HG03571 (cell line): ENCODE results near the gene CHKA.
A peak's percentile ranks its signal among the peaks of the same experiment; 100 is the strongest.

Experiments used
- ATAC-seq: cut with Tn5 transposase; IDR thresholded peaks from one replicate; pipeline ENCODE4 v1.9.1; 2021; ENCODE audit not compliant: unreplicated experiment

CHKA gene

DNA sequence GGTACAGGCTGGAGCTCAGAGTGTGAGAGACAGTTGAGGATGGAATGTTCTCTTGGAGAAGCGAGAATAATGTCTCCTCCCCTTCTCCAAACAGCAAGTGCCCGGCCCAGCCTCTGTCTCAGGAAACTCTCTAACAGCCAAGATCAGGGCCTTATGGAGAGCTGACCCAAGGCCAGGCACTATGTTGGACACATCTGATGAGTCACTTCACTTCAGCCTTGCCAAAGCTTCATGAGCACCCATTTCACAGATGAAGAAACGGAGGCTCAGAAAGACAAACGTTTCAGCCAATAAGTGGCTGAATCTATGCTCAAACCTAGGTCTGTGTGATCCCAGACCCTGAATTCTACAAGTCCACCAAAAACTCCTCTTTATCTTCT, 22.1 kb upstream of the CHKA start:
- ATAC-seq, result no peak

DNA sequence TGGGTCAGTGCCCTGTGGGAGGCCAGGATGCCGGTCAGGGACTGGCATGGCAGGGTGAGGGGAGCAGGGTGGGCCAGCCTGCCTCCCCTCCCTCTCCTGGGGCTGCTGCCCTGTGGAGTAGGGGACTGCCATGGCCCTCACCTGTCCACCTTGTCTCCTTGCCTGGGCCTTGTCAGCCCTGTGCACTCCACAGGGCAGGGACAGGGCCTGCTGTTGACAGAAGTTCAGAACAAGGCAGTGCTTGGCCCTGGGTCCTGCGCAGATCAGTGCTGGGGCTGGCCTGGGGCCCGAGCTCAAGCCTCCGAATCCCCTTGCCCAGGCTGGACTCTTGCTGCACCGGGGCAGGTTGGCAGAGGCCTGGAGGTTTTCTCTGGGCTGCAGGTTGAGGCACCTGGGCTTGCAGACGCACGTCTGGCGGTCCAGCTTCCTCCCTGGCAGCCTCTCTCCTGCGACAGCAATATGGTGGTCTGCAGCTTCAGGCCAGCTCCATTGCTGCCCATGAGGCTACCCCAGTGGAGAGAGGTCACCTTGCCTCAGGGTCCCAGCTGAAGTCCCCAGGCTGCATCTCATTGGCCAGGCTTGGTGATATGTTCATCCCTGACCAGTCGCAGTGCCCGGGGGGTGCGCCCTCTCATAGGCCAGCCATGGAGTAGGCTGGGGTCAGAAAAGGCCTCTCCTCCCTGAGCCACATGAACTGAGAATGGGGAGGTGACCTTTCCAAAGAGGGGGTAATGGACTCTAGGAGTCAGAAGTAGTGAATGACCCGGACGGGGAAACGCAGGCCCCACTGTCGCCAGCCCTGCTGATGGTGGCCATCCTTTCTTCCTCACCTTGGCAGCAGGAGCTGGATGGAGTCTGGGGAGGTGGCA, 21.5 kb upstream of the CHKA start:
- no peak for ATAC-seq

DNA sequence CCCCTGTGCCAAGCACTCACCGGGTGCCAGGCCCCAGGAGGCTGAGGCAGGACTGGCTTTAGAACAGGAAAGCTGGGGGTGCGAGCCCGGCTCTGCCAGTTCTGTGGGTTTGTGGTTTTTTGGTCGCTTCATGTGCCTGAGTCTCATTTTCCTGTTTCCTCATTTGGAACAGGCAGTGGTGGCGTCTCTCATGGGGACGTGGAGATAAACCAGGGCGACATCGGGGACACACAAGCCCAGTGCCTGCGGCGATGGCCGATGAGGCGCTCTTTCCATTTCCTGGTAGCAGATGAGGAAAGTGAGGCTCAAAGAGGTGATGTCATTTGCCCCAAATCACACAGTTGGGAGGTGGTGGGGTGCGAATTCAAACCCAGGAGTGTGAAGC, 20.8 kb upstream of the CHKA start:
- no peak for ATAC-seq

DNA sequence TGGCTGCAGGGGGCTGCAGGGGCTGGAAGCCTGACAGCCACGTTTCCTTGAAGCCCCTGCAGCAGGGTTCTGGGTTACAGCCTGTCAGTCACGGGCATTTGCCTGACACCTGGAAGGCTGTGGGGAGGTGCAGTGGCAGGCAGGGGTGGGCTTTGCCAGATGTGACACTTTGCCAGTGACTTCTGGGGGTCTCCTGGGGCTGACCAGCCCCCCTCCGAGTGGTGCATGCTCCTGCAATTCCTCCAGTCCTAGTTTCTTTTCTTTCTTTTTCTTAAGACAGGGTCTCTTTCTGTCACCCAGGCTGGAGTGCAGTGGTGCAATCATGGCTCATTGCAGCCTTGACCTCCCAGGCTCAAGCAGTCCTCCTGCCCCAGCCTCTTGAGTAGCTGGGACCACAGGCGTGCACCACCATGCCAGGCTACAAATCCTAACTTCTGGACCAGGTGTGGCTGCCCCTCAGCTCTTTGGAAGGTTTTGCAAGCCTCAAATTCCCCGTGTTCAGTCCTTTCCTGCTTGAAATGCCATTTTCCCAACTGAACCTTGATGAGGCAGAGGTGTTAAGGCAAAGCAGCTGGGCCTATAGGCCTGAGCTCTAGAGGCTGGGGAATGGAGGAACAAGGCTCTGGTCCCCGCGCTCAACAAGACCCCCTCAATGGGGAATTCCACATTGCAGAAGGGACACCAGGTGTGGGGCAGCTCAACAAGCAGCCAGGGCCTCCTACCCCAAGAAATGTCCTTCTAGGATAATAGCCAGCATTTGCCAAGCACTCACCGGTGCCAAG, 20.2 kb upstream of the CHKA start:
- ATAC-seq, result no peak

DNA sequence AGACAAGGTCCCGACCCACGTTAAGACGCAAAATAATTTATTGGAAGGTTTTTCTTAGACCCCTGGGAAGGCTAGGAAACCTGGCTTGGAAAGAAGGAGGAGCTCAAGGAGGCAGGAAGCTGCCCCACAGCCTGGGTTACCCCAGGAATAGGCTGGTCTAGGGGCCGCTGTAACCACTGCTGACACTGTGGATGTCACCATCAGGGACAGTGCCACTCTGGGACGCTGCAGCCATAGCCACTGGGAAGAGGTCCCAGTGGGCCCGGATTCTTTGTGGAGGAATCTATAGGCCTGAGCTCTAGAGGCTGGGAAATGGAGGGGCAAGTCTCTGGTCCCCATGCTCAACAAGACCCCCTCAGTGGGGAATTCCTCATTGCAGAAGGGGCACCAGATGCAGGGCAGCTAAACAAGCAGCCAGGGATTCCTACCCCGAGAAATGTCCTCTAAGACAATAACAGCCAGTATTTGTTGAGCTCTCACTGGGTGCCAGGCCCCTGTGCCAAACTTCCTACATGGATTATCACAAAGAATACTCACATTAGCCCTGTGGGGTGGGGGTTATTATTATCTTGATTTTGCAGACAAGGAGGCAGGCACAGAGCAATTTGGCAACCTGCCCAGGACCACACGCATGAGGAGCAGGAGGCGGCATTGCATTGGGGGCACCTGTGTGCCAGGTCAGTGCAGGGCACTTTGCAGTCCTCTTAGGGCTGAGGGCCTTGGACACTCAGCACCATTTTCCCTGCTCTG, 19.5 kb upstream of the CHKA start:
- no peak for ATAC-seq

DNA sequence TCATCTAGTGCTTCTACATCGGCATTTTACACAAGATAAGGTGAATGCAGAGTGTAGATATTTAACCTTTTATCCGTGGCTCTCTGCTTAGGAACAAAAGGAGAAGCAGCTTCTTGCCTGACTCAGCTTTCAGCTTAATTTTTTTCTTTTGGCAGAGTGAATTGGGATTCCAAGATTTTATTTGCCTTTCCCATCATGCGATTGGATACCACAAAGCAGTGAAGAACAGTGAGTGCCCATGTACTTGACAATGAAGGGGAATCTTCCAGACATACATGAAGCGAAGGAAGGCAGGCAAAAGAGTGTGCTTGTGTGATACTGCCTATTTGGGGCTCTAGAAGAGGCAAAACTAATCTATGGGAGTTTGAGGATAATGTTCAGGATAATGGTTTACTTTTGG, 17.0 kb upstream of the CHKA start:
- ATAC-seq, result no peak

DNA sequence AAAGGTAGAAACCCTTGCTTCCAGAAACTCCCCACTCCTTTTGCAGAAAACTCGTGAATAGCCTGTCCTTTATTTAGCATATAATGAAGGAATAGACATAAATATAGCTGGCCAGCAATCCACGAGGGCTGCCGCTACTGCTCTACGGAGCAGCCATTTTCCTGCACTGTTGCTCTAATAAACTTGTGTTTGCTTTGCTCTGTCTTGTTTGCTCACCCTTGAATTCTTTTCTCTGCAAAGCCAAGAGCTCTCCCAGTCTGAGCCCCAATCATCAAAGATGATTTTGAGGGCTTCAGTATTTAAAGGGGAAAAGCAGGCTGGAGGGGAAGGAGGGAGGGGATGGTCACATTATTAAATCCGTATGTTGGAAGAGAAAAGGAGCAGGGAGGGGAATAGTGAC, 16.6 kb upstream of the CHKA start:
- no peak for ATAC-seq

DNA sequence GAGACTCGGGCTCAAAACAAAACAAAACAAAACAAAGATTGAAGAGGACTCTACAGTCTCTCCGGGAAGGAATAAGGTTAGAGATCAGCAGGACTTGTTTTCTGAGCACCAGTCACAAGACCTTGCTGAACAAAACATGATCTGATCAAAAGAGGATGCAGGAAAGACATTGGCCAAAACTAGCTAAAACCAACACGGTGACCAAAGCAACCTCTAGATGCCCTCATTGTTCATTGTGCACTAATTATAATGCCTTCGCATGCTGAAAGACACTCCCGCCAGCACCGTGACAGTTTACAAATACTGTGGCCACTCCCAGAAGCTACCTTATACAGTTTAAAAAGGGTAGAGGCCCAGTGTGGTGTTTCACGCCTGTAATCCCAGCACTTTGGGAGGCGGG, 15.7 kb upstream of the CHKA start:
- ATAC-seq, result no peak

DNA sequence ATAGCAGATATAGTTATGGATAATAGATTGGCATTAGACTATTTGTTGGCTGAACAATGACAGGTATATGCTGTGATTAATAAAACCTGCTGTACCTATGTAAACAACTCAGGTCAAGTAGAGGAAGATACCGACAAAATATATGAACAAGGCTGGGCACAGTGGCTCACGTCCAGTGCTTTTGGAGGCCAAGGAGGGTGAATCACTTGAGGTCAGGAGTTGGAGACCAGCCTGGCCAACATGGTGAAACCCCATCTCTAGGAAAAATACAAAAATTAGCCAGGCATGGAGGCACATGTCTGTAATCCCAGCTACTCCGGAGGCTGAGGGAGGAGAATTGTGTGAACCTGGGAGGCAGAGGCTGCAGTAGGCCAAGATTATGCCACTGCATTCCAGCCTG, 14.0 kb upstream of the CHKA start:
- no peak for ATAC-seq

DNA sequence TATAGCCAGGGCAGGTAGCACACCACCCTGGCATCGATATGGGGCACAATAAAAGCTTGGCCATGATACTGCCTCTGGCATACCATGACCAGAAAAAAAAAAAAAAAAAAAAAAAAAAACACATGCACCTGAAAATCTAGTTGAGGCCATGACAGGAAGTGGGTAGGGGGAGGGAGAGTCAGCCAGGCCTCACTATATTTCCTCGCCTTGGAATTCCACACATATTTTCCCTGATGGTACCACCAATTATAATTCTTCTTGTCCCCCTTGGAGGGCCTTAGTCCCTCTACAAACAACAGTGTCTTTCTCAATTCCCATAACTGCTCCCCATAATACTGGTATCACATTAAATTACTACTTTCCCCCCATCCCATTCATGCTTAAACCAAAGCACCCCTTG, 12.6 kb upstream of the CHKA start:
- ATAC-seq, result no peak

DNA sequence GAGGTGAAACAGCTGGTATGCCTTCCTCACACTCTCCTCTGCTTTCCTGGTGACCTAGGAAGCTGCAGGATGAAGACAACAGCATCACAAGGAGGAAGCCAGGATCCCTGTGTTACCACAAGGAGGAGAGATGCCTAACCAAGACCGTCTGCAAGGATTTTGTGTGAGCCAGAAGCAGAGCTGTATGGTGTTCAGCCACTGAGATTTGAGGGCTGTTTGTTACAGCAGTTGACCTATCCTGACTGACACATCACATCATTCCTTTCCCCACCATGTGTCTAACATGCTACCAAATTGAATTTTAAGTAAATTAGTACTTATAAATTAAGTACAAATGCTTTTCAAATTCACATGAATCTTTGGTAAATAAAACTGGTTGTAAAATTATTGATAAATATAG, 8.9 kb upstream of the CHKA start:
- ATAC-seq, result no peak

DNA sequence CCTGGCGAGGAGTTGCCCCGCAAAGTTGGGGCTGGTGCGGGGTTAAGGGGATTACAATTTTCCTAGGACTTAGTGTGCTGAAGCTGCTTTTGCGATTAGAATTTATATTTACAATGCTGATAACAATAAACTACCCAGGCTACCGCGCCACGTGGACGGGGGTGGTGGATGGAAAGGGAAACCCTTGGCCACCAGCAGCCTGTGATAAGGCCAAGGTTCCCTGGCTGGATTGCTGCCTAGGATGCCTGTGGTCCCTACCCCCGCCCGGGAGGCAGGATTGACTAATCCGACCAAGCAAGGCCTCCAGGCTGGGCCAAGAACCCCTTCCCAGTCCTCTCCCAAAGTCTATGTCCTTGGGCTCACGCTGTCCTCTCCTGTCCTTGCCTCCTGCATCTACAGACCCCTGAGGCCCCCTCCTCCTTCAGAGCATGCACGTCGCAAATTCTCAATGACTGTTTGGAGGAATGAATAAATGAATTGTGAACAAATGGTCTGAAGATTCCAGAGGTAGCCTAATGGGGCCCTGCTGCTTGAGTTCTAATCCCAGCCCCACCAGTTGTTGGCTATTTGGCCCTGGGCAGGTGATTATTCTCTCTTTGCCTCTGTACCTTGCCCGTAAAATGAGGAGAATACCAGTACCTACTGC, 7.6 kb upstream of the CHKA start:
- no peak for ATAC-seq

DNA sequence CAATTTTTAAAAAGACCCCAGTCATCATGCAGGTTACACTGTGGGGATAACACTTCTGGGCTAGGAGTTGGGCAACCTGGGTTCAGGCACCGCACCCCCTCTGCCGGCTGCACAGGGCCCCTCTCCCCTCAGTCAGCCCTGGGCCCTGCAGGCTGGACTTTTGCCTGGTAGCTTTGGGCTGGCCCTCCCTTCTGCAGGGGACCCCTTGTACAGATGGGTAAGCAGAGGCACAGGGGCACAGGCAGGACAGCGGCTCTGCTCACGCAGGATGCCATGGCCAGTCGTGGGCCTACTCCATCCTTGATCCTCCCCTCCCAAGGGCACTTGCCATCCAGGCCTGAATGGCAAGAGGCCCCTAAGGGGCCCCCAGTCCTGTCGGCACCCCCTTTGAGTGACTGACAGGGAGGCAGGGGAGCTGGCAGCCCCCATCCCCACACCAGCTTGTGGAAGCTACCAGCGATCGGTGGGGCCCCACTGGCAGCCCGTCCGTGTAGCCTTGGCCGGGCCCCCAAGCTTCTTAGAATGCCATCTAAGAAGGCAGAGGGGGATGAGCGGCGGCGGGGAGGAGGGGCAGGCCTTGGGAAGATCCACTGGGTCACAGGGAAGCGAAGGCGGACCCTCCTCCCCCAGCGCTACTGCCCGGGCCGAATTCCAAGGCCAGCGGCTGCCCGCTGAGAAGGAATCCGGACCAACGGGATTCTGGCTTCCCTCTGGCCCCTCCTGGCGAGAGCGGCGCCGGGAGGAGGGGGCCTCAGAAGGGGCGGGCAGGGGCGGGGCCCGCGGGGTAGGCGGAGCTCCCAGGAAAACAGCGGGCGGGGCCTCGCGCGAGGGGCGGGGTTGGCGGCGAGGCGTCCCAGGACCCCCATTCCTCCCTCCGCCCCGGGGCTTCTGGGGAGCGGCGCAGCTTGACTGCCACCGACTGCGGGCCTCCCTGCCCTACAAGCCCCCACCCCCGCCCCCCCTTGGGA, 6.8 kb upstream of the CHKA start:
- ATAC-seq, result no peak

DNA sequence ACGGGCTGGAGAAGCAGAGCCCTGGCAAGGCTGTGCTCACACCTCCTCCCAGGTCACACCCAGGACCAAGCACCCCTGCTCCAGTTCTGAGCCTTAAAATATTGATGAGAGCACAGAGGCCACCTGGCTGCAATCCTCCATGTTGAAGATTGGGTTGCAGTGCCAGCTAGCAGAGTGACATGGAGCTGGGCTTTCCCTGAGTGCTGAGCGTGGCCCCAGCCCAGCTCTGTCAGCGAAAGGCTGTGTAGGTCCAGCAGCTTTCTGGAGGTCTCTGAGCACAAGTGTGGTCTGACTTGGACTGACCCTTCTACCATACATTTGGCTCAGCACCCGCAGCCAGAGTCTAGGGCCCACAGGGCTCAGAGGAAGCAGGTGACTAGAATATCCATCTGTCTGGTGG, 4.0 kb upstream of the CHKA start:
- no peak for ATAC-seq

DNA sequence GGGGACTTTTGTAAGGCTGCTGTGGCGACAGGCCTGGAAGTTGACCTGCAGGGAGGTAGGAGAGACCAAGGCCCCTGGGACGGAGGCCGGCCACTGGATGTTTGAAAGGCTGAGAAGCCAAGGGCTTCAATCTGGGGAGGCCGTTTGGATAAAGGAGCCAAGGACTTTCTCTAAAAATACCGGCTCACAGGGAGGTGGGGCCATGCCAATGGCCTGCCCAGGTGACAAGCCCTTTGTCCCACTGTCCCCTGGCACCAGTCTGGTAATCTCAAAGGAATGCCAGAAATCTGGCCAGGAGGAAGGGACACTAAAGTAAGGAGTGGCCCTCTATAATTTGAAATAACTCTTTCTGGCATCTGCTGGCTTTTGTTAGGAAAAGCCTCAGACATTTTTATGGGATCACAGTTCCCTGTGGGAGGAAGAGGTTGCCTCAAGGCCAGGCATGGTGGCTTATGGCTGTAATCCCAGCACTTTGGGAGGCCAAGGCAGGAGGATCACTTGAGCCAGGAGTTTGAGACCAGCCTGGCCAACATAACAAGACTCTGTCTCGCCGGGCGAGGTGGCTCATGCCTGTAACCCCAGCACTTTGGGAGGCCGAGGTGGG, 1.9 kb upstream of the CHKA start:
- no peak for ATAC-seq

DNA sequence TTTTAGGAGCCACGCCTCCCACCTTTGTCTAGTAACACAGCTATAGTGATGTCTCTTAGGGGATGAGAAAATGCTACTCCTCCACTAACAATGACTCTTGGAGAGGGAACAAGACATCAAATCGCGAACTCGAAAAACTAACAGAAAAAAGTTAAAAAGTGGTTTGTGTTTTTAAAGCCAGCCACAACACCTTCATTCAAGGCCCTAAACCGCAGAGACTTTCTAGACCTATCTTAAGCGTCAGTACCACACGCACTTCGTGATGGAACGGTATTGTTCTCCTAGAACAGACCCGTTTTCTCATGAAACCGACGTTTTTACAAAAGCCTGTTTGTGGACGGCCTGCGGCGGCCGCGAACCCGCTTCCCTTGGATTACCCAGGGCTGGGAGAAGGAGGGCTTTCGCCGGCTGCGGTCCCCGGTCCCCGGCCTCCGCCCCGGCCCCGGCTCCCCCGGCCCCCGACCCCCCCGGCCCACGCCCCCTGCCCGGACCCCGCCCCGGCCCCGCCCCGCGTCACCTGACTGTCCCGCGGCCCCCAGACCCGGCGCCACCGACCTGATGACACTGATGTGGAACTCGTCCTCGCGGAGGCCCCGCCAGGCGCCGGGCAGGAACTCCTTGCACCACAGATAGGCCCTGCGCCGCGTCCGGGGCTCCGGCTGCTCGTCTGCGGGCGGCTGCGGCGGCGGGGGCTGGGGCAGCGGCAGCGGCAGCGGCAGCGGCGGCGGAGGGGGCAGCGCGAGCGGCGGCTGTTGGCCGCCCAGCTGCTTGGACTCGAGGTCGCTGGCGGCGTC, 718 bp downstream of the CHKA start:
- ATAC-seq, result peak; percentile 10

DNA sequence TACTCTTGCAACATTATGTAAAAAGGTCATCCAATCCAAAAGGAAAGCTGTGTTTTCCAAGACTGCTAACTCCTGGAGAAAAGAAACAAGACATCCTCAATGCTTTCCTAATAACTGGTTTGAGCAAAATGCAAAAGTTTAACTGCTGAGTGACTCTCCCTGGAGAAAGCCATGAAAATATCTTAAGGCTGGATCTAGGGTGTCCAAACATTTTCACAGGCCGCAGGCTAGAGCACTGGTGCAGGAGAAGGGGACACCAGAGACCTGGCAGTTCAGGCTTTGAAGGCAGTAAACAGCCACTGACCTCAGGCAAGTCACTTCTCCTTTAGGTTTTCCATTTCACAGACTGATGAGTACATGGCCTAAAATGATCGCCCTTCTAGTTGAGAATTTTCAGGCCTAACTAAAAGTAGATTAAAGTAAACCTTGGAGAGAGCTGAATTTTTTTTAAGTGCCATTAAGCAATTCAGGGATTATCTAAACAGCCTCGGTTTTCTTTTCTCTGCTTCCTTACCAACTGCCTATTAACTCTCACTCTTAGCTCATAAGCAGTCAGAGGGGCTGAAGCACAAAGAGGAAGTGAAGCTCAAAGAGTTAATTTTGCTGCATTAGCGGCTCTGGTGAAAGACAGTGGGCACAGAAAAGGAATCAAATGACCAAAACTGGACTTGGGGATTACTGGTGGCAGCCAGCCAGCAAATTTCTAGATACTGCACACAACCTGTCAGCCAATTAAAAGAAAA, 2.3 kb downstream of the CHKA start:
- no peak for ATAC-seq

DNA sequence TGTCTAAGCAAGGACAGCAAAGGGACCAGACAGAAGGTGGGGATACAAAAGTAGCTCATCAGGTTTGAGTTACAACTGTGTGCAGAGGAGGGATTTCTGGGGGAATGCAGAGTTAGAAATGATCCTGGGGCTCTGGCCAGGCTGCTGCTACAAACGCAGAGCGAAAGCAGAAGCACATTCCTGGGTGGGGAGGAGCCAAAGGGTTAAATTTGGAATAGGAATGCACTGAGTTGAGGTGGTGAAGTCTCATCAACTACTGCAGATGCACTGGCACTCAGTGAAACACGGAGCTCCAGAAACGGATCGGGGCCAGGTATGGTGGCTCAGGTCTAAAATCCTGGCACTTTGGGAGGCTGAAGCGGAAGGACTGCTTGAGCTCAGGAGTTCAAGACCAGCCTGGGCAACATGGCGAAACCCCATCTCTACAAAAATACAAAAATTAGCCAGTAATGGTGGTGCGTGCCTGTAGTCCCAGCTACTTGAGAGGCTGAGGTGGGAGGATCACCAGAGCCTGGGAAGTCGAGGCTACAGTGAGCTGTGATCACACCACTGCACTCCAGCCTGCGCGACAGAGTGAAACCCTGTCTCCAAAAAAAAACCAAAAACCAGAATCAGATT, 3.2 kb downstream of the CHKA start:
- ATAC-seq, result no peak
